Mesothelial cell of epicardium (in vitro differentiated cells): ENCODE measurements around the gene CTU2. TPM values are rescaled to one million over a fixed set of nuclear protein-coding genes. Genes with fewer than 3 reads are reported as not detected.

ENCODE experiments used
- DNase-seq, 2 experiments: peaks; one replicate each; pipeline ENCODE4 v3.0.0; 2021; ENCODE audit warnings: low spot score in 2 of 2; ENCODE audit not compliant: unreplicated experiment in 2 of 2
- H3K27ac Mint-ChIP-seq: 2 replicates; pipeline ENCODE4 v1.8.0; 2021; ENCODE audit warnings: mixed read lengths
- H3K27me3 Mint-ChIP-seq: 2 replicates; pipeline ENCODE4 v1.8.0; 2021; ENCODE audit warnings: low read depth, mixed read lengths
- H3K36me3 Mint-ChIP-seq: 2 replicates; pipeline ENCODE4 v1.8.0; 2021; ENCODE audit warnings: mixed read lengths
- H3K4me1 Mint-ChIP-seq: 2 replicates; pipeline ENCODE4 v1.8.0; 2021; ENCODE audit warnings: mixed read lengths
- H3K4me3 Mint-ChIP-seq: 2 replicates; pipeline ENCODE4 v1.8.0; 2021; ENCODE audit warnings: mild to moderate bottlenecking, moderate library complexity, mixed read lengths
- H3K9me3 Mint-ChIP-seq: 2 replicates; pipeline ENCODE4 v1.8.0; 2021; ENCODE audit warnings: mixed read lengths
- total RNA-seq: library from RNA; stranded (reverse); gene quantifications from 3 replicates; pipeline ENCODE4 v1.2.1, GENCODE V29; 2021
- TF ChIP-seq, protein P1 (sequence below): fragments of 200-600 bp; sonication (generic); IDR thresholded peaks from one replicate; pipeline ENCODE4 v1.5.0; 2021; ENCODE audit warnings: antibody characterized with exemption; ENCODE audit not compliant: unreplicated experiment

Gene CTU2
- total RNA-seq, 1 donor from 2014 or later: 22.2 TPM

DNA sequence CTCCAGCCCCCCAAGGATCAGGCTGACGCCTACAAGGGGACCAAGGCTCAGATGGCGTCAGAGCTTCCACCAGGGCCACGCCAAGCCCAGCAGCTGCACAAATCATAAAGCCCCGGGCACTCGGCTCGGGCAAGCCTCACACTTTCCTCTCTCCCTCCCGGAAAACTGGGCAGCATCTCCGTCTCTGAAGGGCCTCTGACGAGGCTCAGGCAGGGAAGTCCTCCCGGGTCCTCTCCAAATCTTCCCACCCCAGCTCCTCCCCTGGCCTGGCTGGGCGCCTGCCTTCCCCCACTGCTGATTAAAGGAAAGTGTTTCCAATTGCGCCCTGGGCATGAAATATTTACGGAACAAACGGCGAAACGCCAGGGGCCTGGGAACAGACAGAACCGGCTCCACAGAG, 40.2 kb downstream of the CTU2 start:
- Mint-ChIP-seq H3K27ac (no peak overlapping the region), H3K36me3 (no peaks in the 10 kb centered on the region), H3K9me3 (no peaks in the 10 kb centered on the region), H3K4me3 (no peak overlapping the region), H3K4me1 (no peaks in the 10 kb centered on the region), H3K27me3 (no peaks in the 10 kb centered on the region)
- no peak for DNase-seq
- TF ChIP-seq, protein P1, sequence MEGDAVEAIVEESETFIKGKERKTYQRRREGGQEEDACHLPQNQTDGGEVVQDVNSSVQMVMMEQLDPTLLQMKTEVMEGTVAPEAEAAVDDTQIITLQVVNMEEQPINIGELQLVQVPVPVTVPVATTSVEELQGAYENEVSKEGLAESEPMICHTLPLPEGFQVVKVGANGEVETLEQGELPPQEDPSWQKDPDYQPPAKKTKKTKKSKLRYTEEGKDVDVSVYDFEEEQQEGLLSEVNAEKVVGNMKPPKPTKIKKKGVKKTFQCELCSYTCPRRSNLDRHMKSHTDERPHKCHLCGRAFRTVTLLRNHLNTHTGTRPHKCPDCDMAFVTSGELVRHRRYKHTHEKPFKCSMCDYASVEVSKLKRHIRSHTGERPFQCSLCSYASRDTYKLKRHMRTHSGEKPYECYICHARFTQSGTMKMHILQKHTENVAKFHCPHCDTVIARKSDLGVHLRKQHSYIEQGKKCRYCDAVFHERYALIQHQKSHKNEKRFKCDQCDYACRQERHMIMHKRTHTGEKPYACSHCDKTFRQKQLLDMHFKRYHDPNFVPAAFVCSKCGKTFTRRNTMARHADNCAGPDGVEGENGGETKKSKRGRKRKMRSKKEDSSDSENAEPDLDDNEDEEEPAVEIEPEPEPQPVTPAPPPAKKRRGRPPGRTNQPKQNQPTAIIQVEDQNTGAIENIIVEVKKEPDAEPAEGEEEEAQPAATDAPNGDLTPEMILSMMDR: no peak

DNA sequence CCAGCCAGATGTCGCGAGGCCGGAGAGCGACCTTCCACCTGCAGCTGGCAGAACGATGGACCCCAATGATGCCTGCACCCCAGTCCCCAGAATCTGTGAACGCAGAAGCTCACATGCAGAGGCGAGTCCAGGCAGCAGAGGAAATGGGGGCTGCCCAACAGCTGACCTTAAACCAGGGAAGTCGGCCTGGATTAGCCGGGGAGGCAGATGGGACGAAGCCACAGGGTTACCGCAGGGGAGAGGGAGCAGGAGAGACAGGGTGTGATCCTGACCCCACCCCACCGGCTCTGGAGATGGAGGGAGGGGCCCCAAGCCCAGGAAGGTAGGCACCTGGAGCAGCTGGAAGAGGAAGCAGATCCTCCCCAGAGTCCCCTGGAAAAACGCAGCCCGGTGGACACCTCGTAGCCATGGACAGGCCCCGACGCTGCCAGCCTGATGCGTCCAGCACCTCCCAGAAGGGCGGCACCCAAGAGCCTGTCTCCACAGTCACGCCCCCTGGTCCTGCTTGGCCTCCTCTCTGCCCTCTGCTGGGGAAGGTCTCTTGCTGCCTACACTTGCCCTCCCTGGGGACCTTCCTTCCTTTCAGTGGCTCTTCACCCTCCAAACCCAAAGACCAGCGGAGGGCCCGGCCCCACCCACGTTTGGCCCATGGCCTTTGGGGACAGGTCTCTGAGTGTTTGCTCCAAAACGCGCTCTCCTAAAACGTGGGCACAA, 41.4 kb downstream of the CTU2 start:
- Mint-ChIP-seq H3K9me3 (no peaks in the 10 kb centered on the region), H3K36me3 (no peaks in the 10 kb centered on the region), H3K4me1 (no peaks in the 10 kb centered on the region), H3K27me3 (no peaks in the 10 kb centered on the region), H3K27ac (no peak overlapping the region), H3K4me3 (no peak overlapping the region)
- no peak for DNase-seq
- TF ChIP-seq, protein P1: no peak

DNA sequence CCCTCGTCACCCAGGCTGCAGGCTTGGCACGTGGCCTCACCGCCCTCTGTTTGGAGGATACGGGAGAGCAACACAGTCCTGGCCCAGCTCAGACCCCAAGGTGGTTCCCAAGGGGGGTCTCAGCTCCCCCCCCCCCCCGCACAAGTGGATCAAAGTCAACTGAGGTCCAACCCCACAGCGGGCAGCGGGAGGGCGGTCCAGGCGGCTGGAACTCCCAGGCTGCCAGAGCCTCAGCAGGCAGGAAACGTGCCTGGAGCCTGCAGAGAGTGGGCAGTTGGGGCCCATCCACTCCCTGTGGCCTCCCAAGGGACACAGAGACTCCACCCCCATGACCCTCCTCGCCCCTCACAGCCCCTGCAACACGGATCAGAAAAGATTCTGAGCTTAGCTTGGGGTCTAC, 42.1 kb downstream of the CTU2 start:
- H3K4me3 Mint-ChIP-seq: no peak overlapping the region
- no peak overlapping the region for H3K27ac Mint-ChIP-seq
- H3K27me3 Mint-ChIP-seq: no peaks in the 10 kb centered on the region
- no peaks in the 10 kb centered on the region for H3K4me1 Mint-ChIP-seq
- TF ChIP-seq, protein P1: no peak
- no peak for DNase-seq
- no peaks in the 10 kb centered on the region for H3K36me3 Mint-ChIP-seq
- H3K9me3 Mint-ChIP-seq: no peaks in the 10 kb centered on the region

DNA sequence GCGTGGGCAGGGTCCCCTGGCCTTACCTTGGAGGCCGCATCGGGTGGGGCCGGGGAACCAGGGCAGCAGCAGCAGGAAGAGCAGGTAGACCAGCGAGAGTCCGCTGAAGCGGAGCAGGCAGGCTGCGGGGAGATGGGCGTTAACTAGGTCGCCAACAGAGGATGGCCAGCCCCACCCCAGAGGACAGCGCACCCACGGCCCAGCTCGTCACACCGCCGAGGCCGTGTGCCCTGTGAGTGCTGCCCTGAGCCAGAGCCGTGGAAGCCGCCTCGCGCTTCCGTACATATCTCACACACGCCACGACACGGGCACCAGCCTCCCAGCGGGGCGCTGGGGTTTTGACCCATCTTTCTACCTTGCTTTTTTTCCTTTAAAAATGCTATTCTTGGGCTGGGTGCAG, 43.1 kb downstream of the CTU2 start:
- Mint-ChIP-seq H3K4me1 (peaks cover 2% of the 10 kb centered on the region), H3K4me3 (no peak overlapping the region), H3K27ac (no peak overlapping the region), H3K27me3 (no peaks in the 10 kb centered on the region), H3K9me3 (no peaks in the 10 kb centered on the region), H3K36me3 (no peaks in the 10 kb centered on the region)
- no peak for DNase-seq
- TF ChIP-seq, protein P1: no peak

DNA sequence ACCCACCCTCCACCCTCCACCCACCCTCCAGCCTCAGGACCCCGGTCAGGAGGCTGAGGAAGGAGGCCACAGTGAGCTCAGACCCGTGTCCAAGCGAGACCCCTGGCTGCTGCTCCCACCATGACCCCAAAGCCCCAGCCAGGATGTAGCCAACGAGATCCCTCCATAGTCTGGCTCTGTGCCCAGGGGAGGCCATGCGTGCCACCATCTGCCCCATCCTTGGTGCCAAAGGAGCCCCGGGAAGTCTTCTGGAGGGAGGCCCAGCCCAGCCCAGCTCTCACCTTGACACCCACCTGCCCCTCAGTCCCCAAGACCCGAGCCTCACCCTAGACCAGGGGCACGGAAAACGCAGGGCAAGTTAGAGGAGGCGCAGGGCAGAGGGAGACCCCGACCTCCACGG, 44.6 kb downstream of the CTU2 start:
- no peak overlapping the region for H3K4me3 Mint-ChIP-seq
- H3K27ac Mint-ChIP-seq: no peak overlapping the region
- TF ChIP-seq, protein P1: no peak
- DNase-seq: no peak
- peaks cover 10% of the 10 kb centered on the region for H3K4me1 Mint-ChIP-seq
- H3K9me3 Mint-ChIP-seq: no peaks in the 10 kb centered on the region
- no peaks in the 10 kb centered on the region for H3K27me3 Mint-ChIP-seq
- no peaks in the 10 kb centered on the region for H3K36me3 Mint-ChIP-seq
